OCI-LY1 (cell line): Measurements from ENCODE around the gene HSPA12A.

Experiments used
- H2AFZ ChIP-seq: fragments of 200-600 bp; sonication (generic), shearing (Covaris generic); 2 replicates; pipeline ENCODE4 v1.6.0; 2014; ENCODE audit warnings: antibody characterized with exemption, mild to moderate bottlenecking, low read length
- H3F3A ChIP-seq: fragments of 200-600 bp; sonication (generic), shearing (Covaris generic); 2 replicates; pipeline ENCODE4 v1.6.0; 2014; ENCODE audit warnings: mild to moderate bottlenecking, antibody characterized with exemption, low read length, moderate library complexity; ENCODE audit not compliant: insufficient read depth
- H3K27ac ChIP-seq: fragments of 200-600 bp; sonication (generic); 2 replicates; pipeline ENCODE4 v1.5.1; 2014; ENCODE audit warnings: low read length, mixed run types, mild to moderate bottlenecking, low read depth; ENCODE audit not compliant: poor library complexity, severe bottlenecking
- H3K27me3 ChIP-seq: fragments of 200-600 bp; sonication (generic); 2 replicates; pipeline ENCODE4 v1.6.0; 2014; ENCODE audit warnings: antibody characterized with exemption, mild to moderate bottlenecking, low read length, moderate library complexity; ENCODE audit not compliant: insufficient read depth
- H3K36me3 ChIP-seq: fragments of 200-600 bp; sonication (generic); 2 replicates; pipeline ENCODE4 v1.6.1; 2014; ENCODE audit warnings: mild to moderate bottlenecking, antibody characterized with exemption, low read length, moderate library complexity, mixed read lengths; ENCODE audit not compliant: insufficient read depth
- H3K4me1 ChIP-seq: fragments of 200-600 bp; sonication (generic); 2 replicates; pipeline ENCODE4 v1.5.1; 2014; ENCODE audit warnings: mild to moderate bottlenecking, low read length, moderate library complexity; ENCODE audit not compliant: insufficient read depth, severe bottlenecking
- H3K4me2 ChIP-seq: fragments of 200-600 bp; sonication (generic), shearing (Covaris generic); 2 replicates; pipeline ENCODE4 v1.6.1; 2014; ENCODE audit warnings: low read length
- H3K4me3 ChIP-seq: fragments of 200-600 bp; sonication (generic); 2 replicates; pipeline ENCODE4 v1.5.1; 2014; ENCODE audit warnings: low read length, low read depth, mild to moderate bottlenecking, mixed read lengths; ENCODE audit not compliant: poor library complexity, severe bottlenecking
- H3K79me2 ChIP-seq: fragments of 200-600 bp; shearing (Covaris generic); 2 replicates; pipeline ENCODE4 v1.6.1; 2016; ENCODE audit warnings: mixed run types, low read length, mixed read lengths; ENCODE audit not compliant: insufficient read depth
- H3K9ac ChIP-seq: fragments of 200-600 bp; sonication (generic), shearing (Covaris generic); 2 replicates; pipeline ENCODE4 v1.6.1; 2014; ENCODE audit warnings: mild to moderate bottlenecking, low read length, mixed read lengths
- H3K9me2 ChIP-seq: fragments of 200-600 bp; sonication (generic), shearing (Covaris generic); 2 replicates; pipeline ENCODE4 v1.6.1; 2014; ENCODE audit warnings: low read depth, mild to moderate bottlenecking, low read length, mixed read lengths
- H3K9me3 ChIP-seq: fragments of 200-600 bp; shearing (Covaris generic); 2 replicates; pipeline ENCODE4 v1.6.1; 2014; ENCODE audit warnings: low read length, mixed read lengths
- H4K20me1 ChIP-seq: fragments of 200-600 bp; sonication (generic), shearing (Covaris generic); 2 replicates; pipeline ENCODE4 v1.6.0; 2016; ENCODE audit warnings: mild to moderate bottlenecking, low read length; ENCODE audit not compliant: insufficient read depth
- EZH2 ChIP-seq: fragments of 200-600 bp; sonication (generic), shearing (Covaris generic); IDR thresholded peaks from 2 replicates; pipeline ENCODE4 v1.8.0; 2017; ENCODE audit warnings: borderline replicate concordance, mixed run types, mild to moderate bottlenecking, antibody characterized with exemption, low read length, moderate library complexity, mixed read lengths
- TF ChIP-seq, protein P1 (sequence below): fragments of 200-600 bp; sonication (generic), shearing (Covaris generic); IDR thresholded peaks from 2 replicates; pipeline ENCODE4 v1.5.1; 2017; ENCODE audit warnings: mild to moderate bottlenecking, antibody characterized with exemption, low read length, moderate library complexity, mixed read lengths

HSPA12A gene

DNA sequence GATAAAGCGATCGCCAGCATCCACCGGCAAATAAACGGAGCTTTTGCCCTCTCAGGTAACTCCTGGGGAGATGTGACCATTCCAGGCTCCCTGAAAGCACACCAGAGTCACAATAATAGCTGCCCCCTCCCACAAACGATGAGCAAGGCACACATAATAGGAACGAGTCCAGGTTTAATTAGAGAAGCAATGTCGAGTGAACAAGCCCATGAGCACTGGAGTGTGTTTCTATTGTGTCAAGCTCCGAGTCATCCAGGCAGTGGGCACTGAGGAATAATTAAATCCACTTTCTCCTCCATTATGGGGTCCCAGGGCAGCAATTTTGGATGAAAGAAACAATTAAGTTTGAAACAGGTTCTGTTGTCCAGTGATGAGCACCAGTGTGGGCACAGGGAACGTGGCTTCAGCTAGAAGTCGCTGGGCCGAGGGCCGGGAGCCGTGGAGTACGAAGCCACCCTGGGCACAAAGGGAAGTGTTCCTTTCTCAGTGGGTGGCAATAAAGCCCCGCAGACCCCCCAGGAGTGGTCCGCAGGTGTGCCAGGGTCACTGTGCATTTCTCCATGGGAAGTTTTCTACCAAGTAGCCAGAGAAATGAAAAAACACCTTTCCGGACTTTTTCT lies 109.7 kb downstream of the HSPA12A start:
- no peak for TF ChIP-seq EZH2
- TF ChIP-seq, protein P1, sequence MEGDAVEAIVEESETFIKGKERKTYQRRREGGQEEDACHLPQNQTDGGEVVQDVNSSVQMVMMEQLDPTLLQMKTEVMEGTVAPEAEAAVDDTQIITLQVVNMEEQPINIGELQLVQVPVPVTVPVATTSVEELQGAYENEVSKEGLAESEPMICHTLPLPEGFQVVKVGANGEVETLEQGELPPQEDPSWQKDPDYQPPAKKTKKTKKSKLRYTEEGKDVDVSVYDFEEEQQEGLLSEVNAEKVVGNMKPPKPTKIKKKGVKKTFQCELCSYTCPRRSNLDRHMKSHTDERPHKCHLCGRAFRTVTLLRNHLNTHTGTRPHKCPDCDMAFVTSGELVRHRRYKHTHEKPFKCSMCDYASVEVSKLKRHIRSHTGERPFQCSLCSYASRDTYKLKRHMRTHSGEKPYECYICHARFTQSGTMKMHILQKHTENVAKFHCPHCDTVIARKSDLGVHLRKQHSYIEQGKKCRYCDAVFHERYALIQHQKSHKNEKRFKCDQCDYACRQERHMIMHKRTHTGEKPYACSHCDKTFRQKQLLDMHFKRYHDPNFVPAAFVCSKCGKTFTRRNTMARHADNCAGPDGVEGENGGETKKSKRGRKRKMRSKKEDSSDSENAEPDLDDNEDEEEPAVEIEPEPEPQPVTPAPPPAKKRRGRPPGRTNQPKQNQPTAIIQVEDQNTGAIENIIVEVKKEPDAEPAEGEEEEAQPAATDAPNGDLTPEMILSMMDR: no peak
- H3K4me3 ChIP-seq: no peak overlapping the region
- H3K4me1 ChIP-seq: no peaks in the 10 kb centered on the region
- H3K9ac ChIP-seq: no peak overlapping the region
- no peaks in the 10 kb centered on the region for H3K9me2 ChIP-seq
- H3F3A ChIP-seq: no peaks in the 10 kb centered on the region
- no peaks in the 10 kb centered on the region for H4K20me1 ChIP-seq
- H3K27me3 ChIP-seq: no peaks in the 10 kb centered on the region
- H2AFZ ChIP-seq: no peak overlapping the region
- no peak overlapping the region for H3K27ac ChIP-seq
- no peaks in the 10 kb centered on the region for H3K36me3 ChIP-seq
- H3K9me3 ChIP-seq: no peaks in the 10 kb centered on the region
- no peaks in the 10 kb centered on the region for H3K79me2 ChIP-seq
- H3K4me2 ChIP-seq: no peak overlapping the region

DNA sequence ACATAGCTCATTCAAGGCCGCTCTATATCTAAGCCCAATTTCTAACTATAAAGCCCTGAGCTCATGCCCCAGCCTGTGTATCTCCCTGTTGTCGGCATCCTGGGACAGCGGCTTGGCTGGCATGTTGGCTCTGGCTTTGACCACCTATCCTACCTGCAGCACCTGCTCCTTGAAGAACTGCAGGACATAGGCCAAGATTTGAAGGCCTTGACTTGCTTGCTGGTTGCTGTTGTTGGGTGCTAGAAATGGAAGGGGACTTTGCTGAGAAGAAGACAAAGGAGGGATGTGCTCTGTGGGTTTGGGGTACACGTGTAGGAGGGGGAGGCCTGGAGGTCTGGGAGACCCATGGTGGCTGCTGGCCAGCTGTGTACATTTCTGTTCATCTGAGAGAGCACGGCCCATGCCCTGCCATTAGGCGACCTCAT lies 110.5 kb downstream of the HSPA12A start:
- H3F3A ChIP-seq: no peaks in the 10 kb centered on the region
- no peaks in the 10 kb centered on the region for H4K20me1 ChIP-seq
- H3K9ac ChIP-seq: no peak overlapping the region
- no peaks in the 10 kb centered on the region for H3K79me2 ChIP-seq
- H3K4me3 ChIP-seq: no peak overlapping the region
- H3K4me1 ChIP-seq: no peaks in the 10 kb centered on the region
- H3K9me3 ChIP-seq: no peaks in the 10 kb centered on the region
- H3K27ac ChIP-seq: no peak overlapping the region
- no peak overlapping the region for H2AFZ ChIP-seq
- no peaks in the 10 kb centered on the region for H3K27me3 ChIP-seq
- no peaks in the 10 kb centered on the region for H3K36me3 ChIP-seq
- no peaks in the 10 kb centered on the region for H3K9me2 ChIP-seq
- no peak overlapping the region for H3K4me2 ChIP-seq
- TF ChIP-seq EZH2: no peak
- TF ChIP-seq, protein P1: no peak

DNA sequence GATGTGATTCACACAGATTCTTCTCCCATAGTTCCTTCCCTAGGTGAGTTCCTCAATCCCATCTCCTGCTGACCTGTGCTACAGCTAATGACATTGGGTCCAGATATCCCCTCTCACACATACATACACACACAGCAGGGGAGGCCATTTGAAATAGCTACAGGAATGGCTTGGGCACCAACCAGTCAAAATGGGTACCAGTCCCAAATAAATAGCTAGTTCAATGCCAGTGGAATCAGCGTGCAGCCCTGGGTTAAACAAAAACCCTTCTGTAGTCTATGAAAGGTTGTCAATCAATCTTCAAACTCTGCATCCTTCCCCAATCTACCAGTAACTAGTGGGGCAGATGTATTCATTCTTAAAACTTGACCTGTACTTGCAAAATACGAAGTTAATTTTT lies 112.3 kb downstream of the HSPA12A start:
- Histone ChIP-seq H3K9me3 (no peaks in the 10 kb centered on the region), H3K9ac (no peak overlapping the region), H3K79me2 (no peaks in the 10 kb centered on the region), H3F3A (no peaks in the 10 kb centered on the region), H3K36me3 (no peaks in the 10 kb centered on the region), H3K27me3 (no peaks in the 10 kb centered on the region), H3K4me3 (no peak overlapping the region), H3K9me2 (no peaks in the 10 kb centered on the region), H3K4me1 (no peaks in the 10 kb centered on the region), H4K20me1 (no peaks in the 10 kb centered on the region), H3K27ac (no peak overlapping the region), H3K4me2 (no peak overlapping the region), H2AFZ (no peak overlapping the region)
- TF ChIP-seq, protein P1: no peak
- TF ChIP-seq EZH2: no peak
